Activated CD8-positive, alpha-beta memory T cell treated with anti-CD3 and anti-CD28 coated beads, Interleukin-2, amount 50 U/mL, for 24 hours (primary cell): ENCODE data around the gene ZBTB21.
A peak's percentile ranks its signal among the peaks of the same experiment; 100 is the strongest.

Experiments used
- DNase-seq: peaks from one replicate; pipeline ENCODE4 v3.0.0-alpha.2; 2020; ENCODE audit errors: extremely low read depth

Gene ZBTB21

DNA sequence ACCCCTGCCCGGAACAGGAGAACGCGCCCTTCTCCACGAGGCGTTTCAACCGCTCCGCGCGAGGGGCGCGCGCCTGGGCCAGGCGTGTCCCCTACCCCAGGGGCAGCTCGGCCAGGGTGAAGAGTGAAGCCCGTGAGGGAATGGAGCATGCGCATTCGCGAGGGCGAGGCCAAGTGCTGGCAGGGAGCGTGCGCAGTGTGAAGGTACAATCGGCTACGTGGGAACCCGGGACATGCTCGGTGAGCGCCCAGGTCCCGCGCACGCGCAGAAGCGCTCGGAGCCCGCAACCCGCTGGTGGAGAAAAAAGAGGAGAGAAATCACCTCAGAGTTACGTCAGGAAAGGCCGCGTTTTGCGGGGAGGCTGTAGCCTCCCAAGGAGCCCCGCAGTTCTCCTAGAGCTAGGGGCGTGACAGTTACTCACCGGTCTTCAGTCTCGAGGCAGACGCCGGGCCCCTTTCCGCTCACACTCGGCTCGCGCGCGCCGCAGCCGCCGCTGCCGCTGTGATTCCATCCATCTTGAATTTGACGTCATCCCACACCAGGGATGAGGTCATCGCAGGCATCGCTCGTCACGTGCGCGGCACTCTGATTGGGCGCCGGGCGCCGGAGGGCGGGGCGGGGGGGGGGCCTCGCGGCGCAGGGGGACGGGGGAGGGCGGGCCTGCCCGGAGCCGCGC is at the start of gene ZBTB21:
TSS of gene ZBTB21 (minus strand) at position 530 of the 676 bp plus-strand sequence. CDS start 16,265 bp downstream, outside the sequence.
- peak; percentile 99 for DNase-seq

DNA sequence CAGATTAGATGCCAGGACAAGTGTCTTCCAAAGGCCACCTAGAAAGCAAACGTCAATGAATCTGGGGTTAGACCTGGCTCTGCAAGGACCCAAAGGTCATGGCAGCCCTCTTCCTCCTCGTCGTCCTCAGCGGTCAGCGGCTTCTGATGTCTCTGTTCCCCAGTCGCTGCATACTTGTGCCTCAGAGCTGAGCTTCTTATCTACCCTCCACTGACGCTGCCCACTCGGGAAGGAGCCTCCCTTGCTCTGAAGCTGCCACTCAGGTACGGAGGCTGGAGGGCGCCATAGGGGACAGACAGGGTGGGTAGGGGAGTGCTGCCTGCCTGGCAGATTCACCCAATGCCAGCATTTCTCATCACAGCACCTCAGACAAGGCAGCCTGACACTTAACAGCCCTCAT is 49.6 kb upstream of the ZBTB21 start:
- no peak for DNase-seq

GRCh38 chr21:42059141-42059540 is 49.0 kb upstream of the ZBTB21 start:
- no peak for DNase-seq

GRCh38 chr21:42058631-42059111 is 48.5 kb upstream of the ZBTB21 start:
- DNase-seq, result no peak

DNA sequence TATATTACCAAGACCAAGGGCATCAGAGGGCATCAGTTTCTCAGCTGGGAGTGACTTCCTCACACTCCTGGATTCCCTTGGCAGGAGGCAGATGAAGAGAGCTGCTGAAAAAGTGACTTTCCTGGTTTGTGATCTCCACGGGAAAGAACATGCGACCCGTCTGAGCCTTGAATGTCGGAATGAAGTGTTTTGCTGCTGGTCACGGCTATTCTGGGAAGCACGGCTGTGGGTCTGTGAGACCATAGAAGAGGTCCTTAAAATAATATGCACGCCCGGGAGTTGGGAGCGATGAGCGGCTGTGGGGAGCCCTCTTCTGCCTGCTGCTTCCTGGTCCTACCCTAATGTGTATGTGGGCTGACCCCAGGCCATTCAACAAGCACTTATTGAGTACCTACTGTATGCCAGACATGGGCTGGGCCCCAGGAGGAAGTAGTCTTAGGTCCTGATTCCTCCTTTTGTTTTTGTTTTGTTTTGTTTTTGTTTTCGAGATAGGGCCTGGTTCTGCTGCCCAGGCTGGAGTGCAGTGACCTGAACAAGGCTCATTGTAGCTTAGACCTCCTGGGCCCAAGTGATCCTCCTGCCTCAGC is 47.8 kb upstream of the ZBTB21 start:
- no peak for DNase-seq

GRCh38 chr21:42056996-42057689 is 47.0 kb upstream of the ZBTB21 start:
- DNase-seq, result no peak

- no peak for DNase-seq
These were observed 46.3 kb upstream of the ZBTB21 start for GRCh38 chr21:42056468-42056867.

DNA sequence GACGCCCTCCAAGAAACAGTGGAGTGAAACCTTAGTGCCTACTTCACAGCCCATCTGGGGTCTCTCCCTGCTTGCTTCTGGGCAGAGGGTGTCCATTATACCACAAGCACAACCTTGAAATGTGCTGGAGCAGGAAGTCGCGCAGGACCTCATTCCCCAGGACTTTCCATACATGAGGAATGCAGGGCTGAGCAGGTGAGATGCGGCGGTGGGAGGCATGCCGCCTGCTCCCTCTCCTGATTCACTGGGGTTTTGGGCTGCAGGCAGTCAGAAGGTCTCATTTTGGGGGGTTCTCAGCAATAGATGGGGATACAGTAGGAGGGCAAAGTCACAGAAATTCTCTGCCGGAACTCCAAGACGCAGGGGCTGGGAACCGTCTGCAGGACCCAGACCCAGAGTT is 45.3 kb upstream of the ZBTB21 start:
- no peak for DNase-seq

DNA sequence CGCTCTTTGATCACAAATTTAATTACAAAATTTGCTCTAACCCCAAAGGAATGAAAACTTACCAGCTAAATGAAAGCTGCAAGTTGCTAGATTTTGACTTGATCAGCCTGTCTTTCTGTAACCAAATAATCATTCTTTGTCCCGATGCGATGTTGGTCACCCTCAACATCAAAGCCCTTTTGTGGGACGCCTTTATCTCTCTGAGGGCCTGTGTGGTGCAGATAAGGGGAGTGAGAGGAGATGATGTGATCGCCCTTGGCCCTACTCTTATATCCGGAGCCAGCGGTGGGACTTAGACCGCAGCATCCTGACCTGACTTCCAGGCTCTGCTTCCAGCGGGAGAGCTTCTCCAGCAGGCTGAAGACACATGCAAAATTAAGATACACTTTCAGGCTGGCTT is 41.6 kb upstream of the ZBTB21 start:
- DNase-seq, result no peak

GRCh38 chr21:42049578-42050430 is 39.6 kb upstream of the ZBTB21 start:
- no peak for DNase-seq

- DNase-seq, result no peak
These were observed 38.9 kb upstream of the ZBTB21 start for GRCh38 chr21:42048870-42049577.

DNA sequence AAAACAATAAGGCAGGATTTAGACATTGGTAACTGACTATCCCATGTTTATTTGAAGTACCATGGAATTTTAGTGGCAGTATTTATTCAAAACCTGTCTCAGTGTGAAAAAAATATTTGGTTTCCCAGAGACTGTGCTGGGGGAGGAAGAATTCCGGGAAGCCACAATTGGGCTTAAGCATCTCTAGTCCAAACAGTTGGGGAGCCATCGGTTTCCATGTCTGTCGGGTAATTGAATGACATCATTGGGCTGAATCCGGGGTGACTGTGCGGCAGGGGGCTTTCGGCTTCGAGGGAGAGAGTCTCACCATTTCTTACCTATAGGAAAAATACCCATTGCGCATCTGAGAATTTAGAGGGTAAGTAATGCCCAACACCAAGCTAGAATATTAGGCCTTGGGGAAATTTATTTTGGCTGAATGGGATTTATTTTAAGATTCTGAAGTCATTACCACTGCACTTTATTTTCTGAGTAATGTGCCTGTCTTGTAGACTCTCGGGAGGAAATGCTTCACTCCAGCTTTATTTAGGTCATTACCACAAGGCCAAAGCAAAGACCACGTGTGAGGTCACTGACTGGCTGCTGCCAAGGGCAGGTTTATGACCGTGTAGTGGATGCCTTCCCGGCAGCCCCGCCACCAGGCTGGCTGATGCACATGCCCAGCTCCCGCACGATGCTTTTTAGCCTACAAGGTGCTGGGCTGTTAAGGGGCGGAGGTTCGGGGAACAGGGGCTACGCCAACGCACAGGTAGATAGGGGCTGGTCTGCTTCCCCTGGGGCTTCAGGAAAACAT is 37.9 kb upstream of the ZBTB21 start:
- DNase-seq, result no peak

DNA sequence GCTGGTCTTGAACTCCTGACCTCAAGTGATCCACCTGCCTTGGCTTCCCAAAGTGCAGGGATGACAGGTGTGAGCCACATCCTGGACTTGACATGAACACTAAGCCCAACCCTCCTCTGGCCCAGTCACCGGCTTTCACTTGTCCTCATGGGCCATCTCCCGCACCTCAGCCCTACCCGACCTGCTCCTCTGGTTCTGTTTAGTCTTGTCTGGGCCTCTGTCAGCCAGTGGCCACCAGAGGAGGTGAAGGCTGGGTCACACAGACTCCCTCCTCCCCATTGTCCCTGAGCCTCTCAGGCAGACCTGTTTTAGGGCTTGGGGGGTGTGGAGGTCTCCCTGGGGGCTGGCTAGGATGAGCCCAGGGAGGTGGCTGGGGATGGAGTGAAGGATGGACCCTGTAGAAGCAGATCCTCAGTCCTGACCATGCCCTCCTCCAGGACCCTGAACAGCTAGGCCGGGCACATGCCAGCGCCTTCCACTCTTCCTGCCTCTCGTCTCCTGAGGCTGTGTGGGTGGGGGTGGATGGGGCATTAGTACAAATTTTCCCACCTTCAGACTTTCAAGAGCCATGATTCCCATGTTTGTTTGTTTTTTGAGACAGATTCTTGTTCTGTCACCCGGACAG is 34.8 kb upstream of the ZBTB21 start:
- DNase-seq, result no peak

DNA sequence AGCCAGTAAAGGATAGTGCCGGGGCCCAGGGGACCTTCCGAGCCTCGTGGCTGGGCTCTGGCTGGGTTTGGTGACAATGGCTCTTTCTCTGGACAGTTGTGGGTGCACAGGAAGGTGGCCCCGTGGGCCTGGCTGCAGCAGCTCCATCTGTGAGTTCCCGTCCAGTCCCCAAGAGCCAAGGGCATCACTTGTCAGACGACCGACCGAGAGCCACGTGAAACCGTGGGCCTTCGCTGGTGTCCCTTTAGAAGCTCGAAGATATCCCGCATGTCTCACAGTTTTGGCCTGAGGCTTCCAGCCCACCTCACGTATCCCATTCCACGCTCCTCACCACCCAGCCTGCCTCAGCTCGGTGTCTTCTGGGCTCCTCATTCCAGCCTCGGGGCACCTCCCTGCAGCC is 33.8 kb upstream of the ZBTB21 start:
- no peak for DNase-seq

- DNase-seq, result no peak
These were observed 33.2 kb upstream of the ZBTB21 start for GRCh38 chr21:42043201-42043895.

DNA sequence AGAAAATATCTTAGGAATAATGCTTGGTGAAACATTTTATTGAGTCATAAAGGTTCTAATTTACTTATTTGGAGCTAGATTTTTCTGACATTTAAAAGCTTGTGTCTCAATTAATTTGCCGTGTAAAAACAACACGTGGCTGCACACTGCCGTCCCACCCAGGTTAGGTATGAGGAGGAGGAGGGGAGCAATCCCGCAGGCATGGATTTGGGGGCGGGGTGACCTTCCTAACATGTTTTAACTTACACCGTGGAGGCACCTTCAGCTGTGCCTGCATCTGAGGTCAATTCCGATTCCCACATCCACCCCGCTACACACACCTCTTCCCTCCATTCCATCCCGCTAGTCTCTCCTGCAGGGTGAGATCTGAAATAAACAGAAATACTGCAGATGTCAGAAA is 32.5 kb upstream of the ZBTB21 start:
- no peak for DNase-seq

- no peak for DNase-seq
These were observed 31.6 kb upstream of the ZBTB21 start for GRCh38 chr21:42041711-42042110.

GRCh38 chr21:42041246-42041645 is 31.1 kb upstream of the ZBTB21 start:
- DNase-seq, result no peak

GRCh38 chr21:42040411-42041180 is 30.4 kb upstream of the ZBTB21 start:
- DNase-seq, result no peak
